ENCODE measurements around the gene OGFR.

GRCh38 chr20:62761759-62762131 is 42.9 kb upstream of the OGFR start:
- TF ChIP-seq CTCF (IDR thresholded peaks at IDR 0.05; ENCODE audit: low read depth, low read length) (no peak), POLR2A (IDR thresholded peaks at IDR 0.05; ENCODE audit: extremely low read depth, insufficient read length) (no peak)

Measured in NB4 (cell line).